Measurements from ENCODE around the gene ZNF536.

Gene ZNF536

GRCh38 chr19:30559446-30559845 is 187.3 kb downstream of the ZNF536 start:
- H3K36me3 ChIP-seq, result no peaks in the 10 kb centered on the region
- TF ChIP-seq CTCF (IDR thresholded peaks at IDR 0.05; ENCODE audit: low read depth, low read length), result no peak
- H3K27me3 ChIP-seq, result no peaks in the 10 kb centered on the region
- H3K4me3 ChIP-seq (ENCODE audit: low read depth, low read length), result no peak overlapping the region
- no peaks in the 10 kb centered on the region for H3K9me3 ChIP-seq
- DNase-seq, result no peak
- H3K4me1 ChIP-seq, result peaks cover 6% of the 10 kb centered on the region; the same call in 1 of the 2 replicates

GRCh38 chr19:30562981-30563380 is 190.8 kb downstream of the ZNF536 start:
- Histone ChIP-seq H3K27me3 (no peaks in the 10 kb centered on the region), H3K36me3 (no peaks in the 10 kb centered on the region), H3K9me3 (no peaks in the 10 kb centered on the region), H3K4me3 (ENCODE audit: low read depth, low read length) (no peak overlapping the region), H3K4me1 (peaks cover 16% of the 10 kb centered on the region)
- no peak for TF ChIP-seq CTCF (IDR thresholded peaks at IDR 0.05; ENCODE audit: low read depth, low read length)
- no peak for DNase-seq

- Histone ChIP-seq H3K9me3 (no peaks in the 10 kb centered on the region), H3K27me3 (no peaks in the 10 kb centered on the region), H3K4me1 (peaks cover 21% of the 10 kb centered on the region), H3K36me3 (no peaks in the 10 kb centered on the region), H3K4me3 (ENCODE audit: low read depth, low read length) (no peak overlapping the region)
- DNase-seq, result no peak
- no peak for TF ChIP-seq CTCF (IDR thresholded peaks at IDR 0.05; ENCODE audit: low read depth, low read length)
These were observed 191.5 kb downstream of the ZNF536 start for GRCh38 chr19:30563691-30564090.

- Histone ChIP-seq H3K27me3 (no peaks in the 10 kb centered on the region), H3K36me3 (no peaks in the 10 kb centered on the region), H3K4me3 (ENCODE audit: low read depth, low read length) (no peak overlapping the region), H3K4me1 (peaks cover 26% of the 10 kb centered on the region), H3K9me3 (no peaks in the 10 kb centered on the region)
- no peak for TF ChIP-seq CTCF (IDR thresholded peaks at IDR 0.05; ENCODE audit: low read depth, low read length)
- no peak for DNase-seq
These were observed 192.4 kb downstream of the ZNF536 start for GRCh38 chr19:30564551-30565011.

GRCh38 chr19:30565636-30566035 is 193.5 kb downstream of the ZNF536 start:
- Histone ChIP-seq H3K27me3 (no peaks in the 10 kb centered on the region), H3K36me3 (no peaks in the 10 kb centered on the region), H3K4me3 (ENCODE audit: low read depth, low read length) (no peak overlapping the region), H3K4me1 (peaks cover 26% of the 10 kb centered on the region), H3K9me3 (no peaks in the 10 kb centered on the region)
- no peak for DNase-seq
- TF ChIP-seq CTCF (IDR thresholded peaks at IDR 0.05; ENCODE audit: low read depth, low read length), result no peak

GRCh38 chr19:30566681-30567420 is 194.7 kb downstream of the ZNF536 start:
- no peak for DNase-seq
- no peaks in the 10 kb centered on the region for H3K9me3 ChIP-seq

More at GRCh38 chr19:30566681-30567420, 194.7 kb downstream of the ZNF536 start:
- no peaks in the 10 kb centered on the region for H3K36me3 ChIP-seq
- no peak for TF ChIP-seq CTCF (IDR thresholded peaks at IDR 0.05; ENCODE audit: low read depth, low read length)
- peaks cover 26% of the 10 kb centered on the region for H3K4me1 ChIP-seq
- H3K27me3 ChIP-seq, result no peaks in the 10 kb centered on the region
- peak overlapping the region; percentile 27; the same call in 1 of the 2 replicates for H3K4me3 ChIP-seq (ENCODE audit: low read depth, low read length)
